ENCODE results near the gene ZNF438. TPM values are rescaled to one million over a fixed set of nuclear protein-coding genes. Genes with fewer than 3 reads are reported as not detected.

ZNF438 gene
- total RNA-seq, 1 donor, result 4.3 TPM

DNA sequence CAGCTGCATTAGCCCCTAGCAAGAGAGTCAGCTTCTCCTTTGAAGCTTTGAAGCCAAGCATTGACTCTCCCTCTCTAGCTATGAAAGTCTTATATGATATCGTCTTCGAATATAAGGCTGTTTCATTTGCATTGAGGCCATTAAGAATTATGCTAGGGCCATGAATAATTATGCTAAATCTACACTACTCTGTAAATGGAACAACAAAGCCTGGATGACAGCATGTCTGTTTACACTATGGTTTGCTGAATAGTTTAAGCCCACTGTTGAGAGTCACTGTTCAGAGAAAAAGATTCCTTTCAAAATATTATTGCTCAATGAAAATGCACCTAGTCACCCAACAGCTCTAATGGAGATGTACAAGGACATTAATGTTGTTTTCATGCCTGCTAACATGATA lies 52.8 kb downstream of the ZNF438 start:
- TF ChIP-seq, protein P1, sequence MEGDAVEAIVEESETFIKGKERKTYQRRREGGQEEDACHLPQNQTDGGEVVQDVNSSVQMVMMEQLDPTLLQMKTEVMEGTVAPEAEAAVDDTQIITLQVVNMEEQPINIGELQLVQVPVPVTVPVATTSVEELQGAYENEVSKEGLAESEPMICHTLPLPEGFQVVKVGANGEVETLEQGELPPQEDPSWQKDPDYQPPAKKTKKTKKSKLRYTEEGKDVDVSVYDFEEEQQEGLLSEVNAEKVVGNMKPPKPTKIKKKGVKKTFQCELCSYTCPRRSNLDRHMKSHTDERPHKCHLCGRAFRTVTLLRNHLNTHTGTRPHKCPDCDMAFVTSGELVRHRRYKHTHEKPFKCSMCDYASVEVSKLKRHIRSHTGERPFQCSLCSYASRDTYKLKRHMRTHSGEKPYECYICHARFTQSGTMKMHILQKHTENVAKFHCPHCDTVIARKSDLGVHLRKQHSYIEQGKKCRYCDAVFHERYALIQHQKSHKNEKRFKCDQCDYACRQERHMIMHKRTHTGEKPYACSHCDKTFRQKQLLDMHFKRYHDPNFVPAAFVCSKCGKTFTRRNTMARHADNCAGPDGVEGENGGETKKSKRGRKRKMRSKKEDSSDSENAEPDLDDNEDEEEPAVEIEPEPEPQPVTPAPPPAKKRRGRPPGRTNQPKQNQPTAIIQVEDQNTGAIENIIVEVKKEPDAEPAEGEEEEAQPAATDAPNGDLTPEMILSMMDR (IDR thresholded peaks at IDR 0.05; ENCODE audit: extremely low read depth, low read depth, low read length), result no peak

DNA sequence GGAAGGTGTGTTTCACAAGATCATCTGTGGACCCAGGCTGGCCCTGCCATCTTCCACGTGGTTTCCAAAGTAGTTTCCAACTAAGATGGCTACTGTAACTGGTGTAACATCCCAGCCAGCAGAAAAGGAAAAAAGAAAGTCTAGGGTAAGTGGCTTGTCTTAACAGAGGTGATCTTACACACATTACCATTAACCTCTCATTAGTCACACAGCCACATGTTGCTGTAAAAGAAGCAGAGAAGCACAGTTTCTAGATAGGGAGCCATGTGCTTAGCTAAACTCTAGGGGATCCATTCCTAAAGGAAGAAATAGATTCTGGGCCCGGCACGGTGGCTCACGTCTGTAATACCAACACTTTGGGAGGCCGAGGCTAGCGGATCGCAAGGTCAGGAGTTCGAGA lies 54.3 kb downstream of the ZNF438 start:
- Histone ChIP-seq H3K4me3 (ENCODE audit: insufficient read depth, low read length) (no peak overlapping the region), H3K79me2 (ENCODE audit: insufficient read depth, low read length) (no peaks in the 10 kb centered on the region), H3K27ac (ENCODE audit: low read depth, low read length) (no peak overlapping the region), H3K36me3 (ENCODE audit: insufficient read depth, low read length) (no peaks in the 10 kb centered on the region), H3K27me3 (ENCODE audit: insufficient read depth, low read length) (no peaks in the 10 kb centered on the region), H4K20me1 (ENCODE audit: insufficient read depth, low read length) (no peaks in the 10 kb centered on the region), H3K4me2 (ENCODE audit: insufficient read depth, low read length) (no peak overlapping the region), H3K4me1 (ENCODE audit: insufficient read depth, low read length) (peaks cover 3% of the 10 kb centered on the region), H2AFZ (ENCODE audit: low read length) (no peak overlapping the region), H3K9me3 (ENCODE audit: low read depth, low read length) (no peaks in the 10 kb centered on the region)
- TF ChIP-seq, protein P1 (IDR thresholded peaks at IDR 0.05; ENCODE audit: extremely low read depth, low read depth, low read length), result no peak
- DNase-seq (ENCODE audit: insufficient read length, low spot score, missing footprints), result no peak

More for the DNA sequence above, 52.8 kb downstream of the ZNF438 start:
- Histone ChIP-seq H3K4me1 (ENCODE audit: insufficient read depth, low read length) (peaks cover 3% of the 10 kb centered on the region), H3K4me3 (ENCODE audit: insufficient read depth, low read length) (no peak overlapping the region), H3K9me3 (ENCODE audit: low read depth, low read length) (no peaks in the 10 kb centered on the region), H3K36me3 (ENCODE audit: insufficient read depth, low read length) (no peaks in the 10 kb centered on the region), H3K79me2 (ENCODE audit: insufficient read depth, low read length) (no peaks in the 10 kb centered on the region), H3K27me3 (ENCODE audit: insufficient read depth, low read length) (no peaks in the 10 kb centered on the region), H3K4me2 (ENCODE audit: insufficient read depth, low read length) (no peak overlapping the region), H4K20me1 (ENCODE audit: insufficient read depth, low read length) (no peaks in the 10 kb centered on the region), H3K27ac (ENCODE audit: low read depth, low read length) (no peak overlapping the region), H2AFZ (ENCODE audit: low read length) (no peak overlapping the region)
- no peak for DNase-seq (ENCODE audit: insufficient read length, low spot score, missing footprints)

DNA sequence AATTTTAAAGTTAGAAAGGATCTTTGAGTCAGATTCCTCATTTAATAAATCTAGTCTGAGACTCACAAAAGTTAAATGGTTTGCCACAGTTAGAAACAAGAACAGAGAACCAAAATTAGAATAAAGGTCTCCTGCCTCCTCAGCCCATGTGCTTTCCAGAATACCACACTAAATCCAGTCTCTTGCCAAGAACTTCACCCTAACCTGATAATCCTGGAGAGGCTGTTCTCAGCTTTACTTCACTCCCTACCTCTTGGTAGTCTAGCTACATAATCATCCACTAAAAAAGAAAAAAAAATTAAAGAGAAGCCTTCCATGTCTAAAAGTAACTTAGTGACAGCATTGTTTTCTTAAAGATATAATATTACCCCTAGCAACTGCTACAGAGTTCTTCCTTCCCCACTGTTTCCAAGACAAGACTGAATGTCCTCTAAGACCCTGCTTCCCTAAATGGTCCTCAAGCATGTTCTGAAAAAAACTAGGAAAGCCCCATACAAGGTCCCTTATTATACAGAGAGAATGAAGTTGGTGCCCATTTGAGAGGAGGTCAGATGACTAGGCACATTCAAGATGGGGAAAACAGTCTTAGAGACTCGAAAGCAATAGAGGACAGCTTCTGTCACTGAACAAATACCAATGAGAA lies 56.8 kb downstream of the ZNF438 start:
- Histone ChIP-seq H3K4me2 (ENCODE audit: insufficient read depth, low read length) (no peak overlapping the region), H3K4me3 (ENCODE audit: insufficient read depth, low read length) (no peak overlapping the region), H3K27me3 (ENCODE audit: insufficient read depth, low read length) (no peaks in the 10 kb centered on the region), H3K9me3 (ENCODE audit: low read depth, low read length) (no peaks in the 10 kb centered on the region), H3K36me3 (ENCODE audit: insufficient read depth, low read length) (no peaks in the 10 kb centered on the region), H3K79me2 (ENCODE audit: insufficient read depth, low read length) (no peaks in the 10 kb centered on the region), H3K27ac (ENCODE audit: low read depth, low read length) (no peak overlapping the region), H3K4me1 (ENCODE audit: insufficient read depth, low read length) (peaks cover 5% of the 10 kb centered on the region), H2AFZ (ENCODE audit: low read length) (no peak overlapping the region), H4K20me1 (ENCODE audit: insufficient read depth, low read length) (no peaks in the 10 kb centered on the region)
- DNase-seq (ENCODE audit: insufficient read length, low spot score, missing footprints), result peak; percentile 3
- TF ChIP-seq, protein P1 (IDR thresholded peaks at IDR 0.05; ENCODE audit: extremely low read depth, low read depth, low read length), result no peak

DNA sequence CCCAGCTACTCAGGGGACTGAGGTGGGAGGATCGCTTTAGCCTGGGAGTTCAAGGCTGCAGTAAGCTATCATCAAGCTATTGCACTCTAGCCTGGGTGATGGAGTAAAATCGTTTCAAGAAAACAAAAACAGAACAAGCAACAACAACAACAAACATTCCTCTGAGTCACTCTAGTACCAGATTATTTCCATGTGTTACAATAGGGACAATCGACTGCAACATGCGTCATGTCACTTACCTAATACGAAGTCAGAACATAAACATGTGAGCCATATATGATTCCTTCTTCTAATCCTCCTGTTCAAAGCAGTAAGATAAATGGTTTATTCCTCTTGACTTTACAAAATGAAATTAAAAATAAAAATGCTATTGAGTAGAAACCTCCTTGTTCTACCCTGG lies 57.3 kb downstream of the ZNF438 start:
- no peaks in the 10 kb centered on the region for H4K20me1 ChIP-seq (ENCODE audit: insufficient read depth, low read length)
- H3K4me3 ChIP-seq (ENCODE audit: insufficient read depth, low read length), result no peak overlapping the region
- no peaks in the 10 kb centered on the region for H3K36me3 ChIP-seq (ENCODE audit: insufficient read depth, low read length)
- no peaks in the 10 kb centered on the region for H3K79me2 ChIP-seq (ENCODE audit: insufficient read depth, low read length)
- H3K9me3 ChIP-seq (ENCODE audit: low read depth, low read length), result no peaks in the 10 kb centered on the region
- no peak for DNase-seq (ENCODE audit: insufficient read length, low spot score, missing footprints)
- H3K27me3 ChIP-seq (ENCODE audit: insufficient read depth, low read length), result no peaks in the 10 kb centered on the region
- H3K27ac ChIP-seq (ENCODE audit: low read depth, low read length), result no peak overlapping the region
- TF ChIP-seq, protein P1 (IDR thresholded peaks at IDR 0.05; ENCODE audit: extremely low read depth, low read depth, low read length), result no peak
- H3K4me1 ChIP-seq (ENCODE audit: insufficient read depth, low read length), result peaks cover 5% of the 10 kb centered on the region
- H3K4me2 ChIP-seq (ENCODE audit: insufficient read depth, low read length), result no peak overlapping the region
- H2AFZ ChIP-seq (ENCODE audit: low read length), result no peak overlapping the region

Measured in osteoblast (primary cell).